GM20000 (cell line): ENCODE data around the gene FBF1.

Experiments
- DNase-seq: peaks from one replicate; pipeline ENCODE4 v3.0.0; 2012; ENCODE audit warnings: low spot score
- CTCF ChIP-seq: IDR thresholded peaks from 2 replicates; pipeline ENCODE4 v1.5.1; 2012; ENCODE audit warnings: mild to moderate bottlenecking, control low read depth; ENCODE audit errors: extremely low read depth, missing control alignments

Gene FBF1

DNA sequence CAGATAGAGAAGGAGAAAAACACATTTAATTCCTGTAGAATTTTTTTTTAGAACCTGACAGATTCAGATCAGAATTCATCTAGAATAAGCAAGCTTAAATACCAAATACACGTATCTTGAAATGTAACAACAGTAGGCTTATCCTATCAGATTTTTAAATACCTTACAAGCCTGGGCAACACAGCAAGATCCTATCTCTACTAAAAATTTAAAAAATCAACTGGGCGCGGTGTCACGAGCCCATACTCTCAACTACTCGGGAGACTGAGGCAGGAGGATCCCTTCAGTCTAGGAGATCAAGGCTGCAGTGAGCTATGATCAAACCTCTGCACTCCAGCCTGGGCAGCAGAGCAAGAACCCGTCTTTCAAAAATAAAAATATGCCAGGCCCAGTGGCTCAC, 24.6 kb upstream of the FBF1 start:
- no peak for TF ChIP-seq CTCF
- DNase-seq: no peak

GRCh38 chr17:75959839-75960511, 19.1 kb upstream of the FBF1 start:
- TF ChIP-seq CTCF: no peak
- DNase-seq: no peak

GRCh38 chr17:75959051-75959838, 18.4 kb upstream of the FBF1 start:
- no peak for TF ChIP-seq CTCF
- no peak for DNase-seq

- DNase-seq: no peak
- no peak for TF ChIP-seq CTCF
These were observed 10.2 kb upstream of the FBF1 start for GRCh38 chr17:75950855-75951554.

- TF ChIP-seq CTCF: no peak
- no peak for DNase-seq
These were observed 9.6 kb upstream of the FBF1 start for GRCh38 chr17:75950421-75950820.

GRCh38 chr17:75945211-75945610, 4.4 kb upstream of the FBF1 start:
- no peak for TF ChIP-seq CTCF
- DNase-seq: no peak

DNA sequence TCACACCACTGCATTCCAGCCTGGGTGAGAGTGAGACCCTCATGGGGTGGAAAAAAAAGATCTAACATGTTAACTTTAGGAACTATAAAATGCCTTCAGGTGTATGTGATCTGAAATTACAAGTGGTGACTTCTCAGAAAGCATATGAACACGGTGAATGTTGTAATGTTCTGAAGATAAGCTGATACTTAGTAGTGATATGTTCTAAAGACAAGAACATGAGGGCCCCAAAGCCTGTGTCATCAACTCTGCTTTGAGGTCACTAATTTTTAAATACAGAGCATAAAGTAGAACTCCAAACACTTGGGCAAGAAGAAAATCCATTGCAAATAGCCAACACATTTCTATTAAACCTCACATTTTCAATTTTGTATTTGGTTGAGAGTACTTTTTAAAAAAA, 2.6 kb upstream of the FBF1 start:
- TF ChIP-seq CTCF: no peak
- no peak for DNase-seq
